Left cardiac atrium (tissue), 4 donors: Measurements from ENCODE around the gene ZBTB45. TPM values are rescaled to one million over a fixed set of nuclear protein-coding genes. Genes with fewer than 3 reads are reported as not detected.
"Not testable (repeated sequence)": the region's sequence is repeated elsewhere in the genome, so short reads cannot be mapped to it uniquely, and the experiment has no call there.

Experiments used
- ATAC-seq, 2 donors: fragments of 200-7000 bp; cut with Tn5 transposase; one replicate each; pipeline ENCODE4 v1.9.1; 2020; ENCODE audit warnings: mild to moderate bottlenecking in 2 of 2, moderate library complexity in 2 of 2
- DNase-seq: peaks from one replicate; pipeline ENCODE4 v3.0.0-alpha.2; 2020
- intact Hi-C, 2 donors: fragments of 100-400 bp; cut with DNase I; formaldehyde crosslinking; loops; one replicate each; pipeline versions ENCODE4 v1.14.1 to v1.15.1; 2022 to 2023
- total RNA-seq, 2 donors: library from RNA; stranded (reverse); fragmentation: NEBNext Ultra II Directional; extraction: Animal tissue kit (Norgen Biotek cat#: 25700); gene quantifications; one replicate each; pipeline ENCODE4 v1.2.1, GENCODE V29; 2021
- donor health status: DM: no; HTN: yes; CAD: no.
- donor health status: DM: no; HTN: yes; CAD: no; lungs with severe emphysema.
- donor health status: DM: yes; HTN: yes; CAD: no.
- donor health status: Dilated cardiomyopathy.

Gene ZBTB45
- total RNA-seq, 2 donors from 2014 or later = 10.2 to 11.7 TPM

DNA sequence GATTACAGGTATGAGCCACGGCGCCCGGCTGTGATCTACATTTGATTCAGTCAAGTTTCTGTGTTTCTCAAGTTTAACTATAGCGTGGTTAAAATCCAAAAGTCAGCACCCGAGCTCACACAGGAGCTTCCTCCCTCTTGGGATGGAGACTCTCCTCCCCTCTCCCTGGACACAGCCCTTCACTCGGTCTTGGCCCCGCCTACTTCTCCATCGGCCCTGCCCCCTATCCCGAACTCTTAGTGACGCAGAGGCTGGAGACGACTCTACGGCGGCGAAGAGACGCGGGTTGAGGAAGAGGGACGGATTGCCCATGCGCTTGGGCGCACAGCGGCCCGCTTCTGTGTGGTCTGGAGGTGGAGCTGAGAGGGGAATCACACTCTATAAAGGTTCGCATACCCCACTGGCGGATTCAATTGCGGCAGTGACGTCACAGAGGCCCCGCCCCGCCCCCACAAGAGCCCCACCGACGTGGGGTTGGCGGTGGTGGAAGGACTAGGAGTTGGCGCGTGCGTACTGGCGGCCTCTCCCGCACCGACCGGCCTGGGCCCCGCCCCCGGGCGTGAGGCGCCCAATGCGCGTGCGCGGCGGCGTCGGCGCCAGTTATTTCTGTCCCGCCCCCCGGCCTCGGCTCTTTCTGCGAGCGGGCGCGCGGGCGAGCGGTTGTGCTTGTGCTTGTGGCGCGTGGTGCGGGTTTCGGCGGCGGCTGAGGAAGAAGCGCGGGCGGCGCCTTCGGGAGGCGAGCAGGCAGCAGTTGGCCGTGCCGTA is 24.4 kb upstream of the ZBTB45 start, which contains the start of gene TRIM28:
TRIM28 (plus strand) TSS at position 239 of the 765 bp plus-strand sequence. CDS start 694 bp downstream, outside the sequence.
- intact Hi-C loops = no loop called here
- ATAC-seq (peak; percentile 95 to 98), DNase-seq (peak; percentile 99)

- DNase-seq, intact Hi-C loops, ATAC-seq: not testable (repeated sequence)
Measured at GRCh38 chr19:58542641-58543372, 23.2 kb upstream of the ZBTB45 start.

- ATAC-seq, intact Hi-C loops, DNase-seq: not testable (repeated sequence)
Measured at GRCh38 chr19:58539169-58539559, 19.6 kb upstream of the ZBTB45 start.

DNA sequence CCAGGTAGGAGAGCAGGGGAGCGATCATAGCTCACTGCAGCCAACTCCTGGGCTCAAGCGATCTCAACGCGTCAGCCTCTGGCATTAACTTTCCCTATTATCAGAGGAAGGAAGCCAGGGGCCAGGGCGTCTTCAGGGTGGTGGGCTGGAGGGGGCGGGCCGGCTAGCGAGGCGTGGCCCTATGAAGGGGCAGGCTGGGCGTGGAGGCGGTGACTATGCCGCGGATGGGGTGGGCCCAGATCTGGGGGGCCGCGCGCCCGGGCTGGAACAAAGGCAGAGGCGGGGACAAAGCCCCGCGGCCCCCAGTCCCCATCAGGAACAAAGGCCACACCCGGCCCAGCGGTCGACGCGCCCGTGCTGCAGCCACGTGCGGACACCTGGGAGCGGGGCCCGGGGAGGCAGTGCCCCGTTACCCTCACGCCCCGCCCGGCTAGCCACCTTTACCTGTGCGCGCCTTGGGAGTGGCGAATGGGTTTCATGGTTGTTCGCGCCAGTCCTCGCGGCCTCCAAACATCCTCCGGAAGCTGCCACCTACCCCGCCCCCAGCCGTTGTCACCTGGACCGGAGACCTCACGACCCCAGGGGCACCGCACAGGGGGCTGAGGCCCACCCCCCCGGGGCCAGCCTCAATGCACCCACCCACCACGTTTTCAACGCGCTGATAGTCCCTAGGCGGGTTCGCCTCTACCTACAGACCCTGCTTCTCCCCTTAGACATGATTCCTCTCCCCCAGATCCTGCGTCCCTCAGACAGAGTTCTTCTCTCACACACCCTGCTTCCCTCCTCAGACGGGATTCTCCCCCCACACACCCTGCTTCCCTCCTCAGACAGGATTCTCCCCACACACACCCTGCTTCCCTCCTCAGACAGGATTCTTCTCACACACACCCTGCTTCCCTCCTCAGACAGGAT is 18.9 kb upstream of the ZBTB45 start:
- intact Hi-C loops = no loop called here
- DNase-seq (peak; percentile 80), ATAC-seq (peak; percentile 79 to 95)

- intact Hi-C loops = no loop called here
Measured at GRCh38 chr19:58536852-58537798, 17.5 kb upstream of the ZBTB45 start.

GRCh38 chr19:58535857-58536256 is 16.2 kb upstream of the ZBTB45 start:
- ATAC-seq (no peak), DNase-seq (no peak)
- intact Hi-C loops = no loop called here

More at GRCh38 chr19:58536852-58537798, 17.5 kb upstream of the ZBTB45 start:
- no peak for DNase-seq
- ATAC-seq = peak in 1 of 2 donors; percentile 12

- intact Hi-C loops = no loop called here
- DNase-seq (no peak), ATAC-seq (no peak)
Measured at GRCh38 chr19:58531034-58531840, 11.6 kb upstream of the ZBTB45 start.

DNA sequence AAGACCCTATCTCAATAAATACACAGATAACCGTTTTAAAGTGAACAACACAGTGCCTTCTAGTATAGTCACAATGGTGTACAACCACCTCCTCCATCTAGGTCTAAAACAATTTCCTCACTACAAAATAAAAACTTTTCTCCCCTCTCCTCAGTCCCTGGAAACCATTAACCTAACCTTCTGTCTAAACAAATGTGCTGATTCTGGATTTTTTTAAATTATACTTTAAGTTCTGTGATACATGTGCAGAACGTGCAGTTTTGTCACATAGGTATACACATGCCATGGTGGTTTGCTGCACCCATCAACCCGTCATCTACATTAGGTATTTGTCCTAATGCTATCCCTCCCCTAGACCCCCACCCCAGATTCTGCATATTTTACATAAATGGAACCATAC is 9.8 kb upstream of the ZBTB45 start:
- DNase-seq = no peak
- ATAC-seq = no peak
- intact Hi-C loops = no loop called here

DNA sequence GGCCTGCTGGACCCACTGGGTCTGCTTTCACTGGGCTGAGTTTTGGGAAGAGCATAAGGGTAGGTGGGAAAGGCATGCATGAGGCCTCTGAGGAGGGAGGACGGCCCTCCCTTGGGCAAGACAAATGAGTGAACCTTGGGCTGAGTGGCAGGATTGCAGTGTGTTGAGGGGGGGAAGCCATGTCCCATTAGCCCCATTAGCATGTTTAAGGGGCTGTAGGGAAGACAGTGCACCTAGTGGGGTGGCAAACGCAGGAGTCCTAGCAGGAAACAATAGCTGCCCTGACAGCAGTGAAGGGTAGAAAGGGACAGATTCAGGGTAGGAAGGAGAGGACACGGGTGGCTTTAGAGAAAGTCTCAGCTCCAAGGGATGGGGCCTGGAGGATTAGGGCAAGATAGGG is 3.1 kb upstream of the ZBTB45 start:
- ATAC-seq (no peak), DNase-seq (no peak)
- intact Hi-C loops = no loop called here

DNA sequence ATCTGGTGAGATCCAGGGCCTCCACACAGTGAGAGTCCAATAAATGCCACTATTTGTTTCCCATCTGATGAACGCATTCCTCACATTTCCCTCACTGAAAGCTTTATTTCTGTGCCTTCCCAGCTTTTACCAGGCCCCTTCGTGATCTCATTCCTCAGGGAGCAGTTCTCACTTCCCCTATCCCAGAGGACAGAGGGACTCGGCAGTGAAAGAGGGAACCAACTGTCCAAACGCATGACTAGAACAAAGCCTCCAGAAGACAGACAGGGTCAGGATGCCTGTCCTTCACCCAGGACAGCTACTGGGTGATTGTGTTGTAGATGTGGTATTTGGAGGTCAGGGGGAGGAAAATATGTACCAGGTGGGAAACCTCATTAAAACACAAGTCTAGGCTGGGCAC is 2.0 kb upstream of the ZBTB45 start:
- intact Hi-C loops = no loop called here
- DNase-seq = no peak

DNA sequence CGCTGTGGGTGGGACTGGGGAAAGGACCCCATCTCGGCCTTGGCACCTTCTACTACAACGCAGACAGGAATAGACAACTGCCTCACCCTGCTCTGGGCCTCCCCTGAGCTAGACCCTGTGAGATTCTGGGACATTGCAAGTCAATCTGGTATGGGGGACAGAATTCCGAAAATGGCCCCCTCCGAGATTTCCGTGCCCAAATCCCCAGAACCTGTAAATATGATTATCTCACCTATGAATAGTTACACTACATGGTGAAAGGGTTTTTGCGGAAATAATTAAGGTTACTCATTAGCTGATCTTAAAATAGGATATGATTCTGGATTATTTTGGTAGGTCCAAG is 618 bp upstream of the ZBTB45 start:
- ATAC-seq (peak in 1 of 2 donors; percentile 41), DNase-seq (no peak)
- intact Hi-C loops = no loop called here

More for the DNA sequence above, 2.0 kb upstream of the ZBTB45 start:
- ATAC-seq = no peak

DNA sequence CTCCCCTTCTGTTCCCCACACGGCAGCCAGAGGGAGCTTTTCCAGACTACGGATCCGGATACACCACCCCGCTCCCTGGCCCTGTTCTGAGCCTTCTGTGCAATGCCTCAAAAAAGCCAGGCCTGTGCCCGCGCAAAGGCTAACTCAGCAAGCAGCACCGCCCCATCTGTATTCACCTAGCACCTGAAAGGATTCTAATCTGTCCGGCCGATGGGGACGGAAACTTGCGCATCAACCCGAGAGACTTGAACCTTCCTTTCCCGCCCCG is 589 bp downstream of the ZBTB45 start:
- ATAC-seq (peak; percentile 67 to 72), DNase-seq (peak; percentile 75)
- intact Hi-C loops = no loop called here

DNA sequence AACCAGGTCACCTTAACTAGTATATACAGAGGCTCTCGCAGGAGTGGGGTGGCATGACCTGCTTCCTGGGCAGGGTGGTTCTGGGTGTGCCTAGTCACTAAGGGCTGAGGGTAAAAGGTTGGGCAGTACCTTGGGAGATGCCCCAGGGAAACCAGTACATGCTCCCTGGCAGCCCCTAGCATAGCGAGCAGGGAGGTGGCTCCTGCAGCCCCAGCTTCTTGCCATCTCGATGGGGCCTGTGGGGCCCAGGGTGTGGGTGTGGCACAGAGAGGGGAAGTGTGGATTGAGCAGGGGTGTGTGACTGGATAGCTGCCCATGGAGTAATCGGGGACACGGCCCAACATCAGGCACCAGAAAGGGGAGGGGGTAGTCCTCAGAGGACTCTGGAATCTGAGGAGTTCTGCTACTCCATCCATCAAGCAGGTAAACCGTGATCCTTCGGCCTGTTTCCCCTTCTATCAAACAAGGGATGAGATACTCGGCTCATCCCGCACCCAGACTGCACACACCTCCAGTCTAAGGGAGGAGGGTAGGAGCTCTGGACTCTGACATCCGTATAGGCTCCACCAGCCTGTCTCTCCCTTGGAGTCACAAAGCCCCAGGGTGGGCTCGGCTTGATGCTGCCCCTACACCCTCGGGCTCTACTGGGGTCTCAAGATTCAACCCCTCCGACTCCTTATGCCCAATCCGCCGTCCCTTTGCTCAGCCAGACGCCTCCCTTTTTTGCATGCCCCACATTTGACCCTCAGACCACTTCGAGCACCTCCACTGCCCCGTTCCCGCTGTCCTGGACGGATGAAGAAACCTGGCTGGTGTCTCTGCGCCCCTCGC is 1.1 kb downstream of the ZBTB45 start:
- intact Hi-C loops = no loop called here
- ATAC-seq (no peak), DNase-seq (no peak)

GRCh38 chr19:58516964-58517833 is 2.4 kb downstream of the ZBTB45 start:
- intact Hi-C loops = no loop called here
- ATAC-seq (no peak), DNase-seq (no peak)

DNA sequence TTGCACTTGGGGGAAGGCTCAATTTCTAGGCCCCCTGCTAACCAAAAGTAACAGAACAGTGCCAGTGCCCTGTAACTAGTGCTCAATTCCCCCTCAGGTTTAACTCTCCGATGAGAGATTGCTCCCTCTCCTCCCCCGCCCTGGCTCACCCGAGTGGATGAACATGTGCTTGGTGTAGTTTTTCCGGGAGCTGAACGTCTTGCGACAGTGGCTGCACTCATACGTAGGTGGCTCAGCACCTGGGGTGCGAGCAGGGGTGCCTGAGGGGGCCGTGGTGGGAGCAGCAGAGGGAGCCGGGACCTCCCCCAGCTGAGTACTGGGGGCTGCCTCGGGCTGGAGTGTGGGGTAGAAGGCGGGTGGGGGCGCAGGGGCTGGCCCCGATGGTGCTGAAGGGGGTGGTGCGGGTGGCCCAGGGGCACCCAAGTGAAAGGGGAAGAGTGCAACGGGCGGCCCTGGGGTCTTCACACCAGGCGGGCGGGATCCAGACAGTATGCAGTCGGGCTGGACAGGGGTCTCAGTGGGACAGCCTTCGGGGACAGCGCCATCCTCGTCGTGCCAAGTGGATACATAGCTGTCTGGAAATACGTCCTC is 3.3 kb downstream of the ZBTB45 start:
- no peak for ATAC-seq
- DNase-seq = no peak
- intact Hi-C loops = no loop called here

DNA sequence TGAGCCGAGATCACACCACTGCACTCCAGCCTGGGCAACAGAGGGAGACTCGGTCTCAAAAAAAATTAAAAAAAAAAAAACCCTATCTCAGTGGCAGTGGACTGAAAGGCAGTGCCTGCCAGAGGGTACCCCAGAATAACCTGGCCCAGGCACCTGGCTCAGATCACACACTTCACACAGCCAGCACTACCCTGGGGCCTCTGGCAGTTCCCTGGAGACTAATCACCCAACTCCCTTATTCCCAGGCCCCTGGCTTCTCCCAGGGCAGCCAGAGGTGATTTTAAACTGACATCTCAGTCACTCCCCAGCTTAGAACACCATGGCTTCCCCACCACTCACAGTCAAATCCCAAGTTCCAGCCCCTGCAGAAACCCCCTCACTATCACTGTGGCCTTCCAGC is 4.4 kb downstream of the ZBTB45 start:
- DNase-seq (no peak), ATAC-seq (no peak)
- intact Hi-C loops = no loop called here
